AG04449 (cell line): ENCODE data around the gene TIMM10.
A peak's percentile ranks its signal among the peaks of the same experiment; 100 is the strongest.

Experiments
- CTCF ChIA-PET: fragments of 350-600 bp; formaldehyde crosslinking; extraction: SDS; loops from one replicate; lab custom pipeline; 2021; ENCODE audit warnings: antibody characterized with exemption; lab: Yijun Ruan, JAX
- POLR2A ChIA-PET: fragments of 400-600, 350-600 bp; formaldehyde crosslinking; extraction: SDS; loops from one replicate; lab custom pipeline; 2020; ENCODE audit warnings: antibody characterized with exemption, inconsistent platforms; lab: Yijun Ruan, JAX
- DNase-seq: peaks from one replicate; pipeline ENCODE4 v3.0.0-alpha.2; 2010; ENCODE audit warnings: low read depth, low spot score
- H3K4me3 ChIP-seq: 2 replicates; pipeline ENCODE4 v1.5.1; 2011; ENCODE audit warnings: low read depth, mild to moderate bottlenecking, control low read depth, low read length
- TF ChIP-seq, protein P1 (sequence below): IDR thresholded peaks from one replicate; pipeline ENCODE4 v1.5.1; 2011; ENCODE audit warnings: mild to moderate bottlenecking, moderate library complexity, low read length, control low read depth, inconsistent platforms; ENCODE audit not compliant: insufficient read depth; ENCODE audit errors: missing control alignments

Gene TIMM10

GRCh38 chr11:57523419-57523818, 7.1 kb downstream of the TIMM10 start:
- POLR2A ChIA-PET, result no interaction called here
- no peak overlapping the region for H3K4me3 ChIP-seq
- DNase-seq, result no peak
- CTCF ChIA-PET, result interaction anchor here (0.5 to 18.1 kb wide), 8 partner anchors 9 to 185 kb away, joined by 3 to 421 read pairs (median 34); partner anchors contain the start of genes P2RX3, RTN4RL2 and SLC43A1
- TF ChIP-seq, protein P1, sequence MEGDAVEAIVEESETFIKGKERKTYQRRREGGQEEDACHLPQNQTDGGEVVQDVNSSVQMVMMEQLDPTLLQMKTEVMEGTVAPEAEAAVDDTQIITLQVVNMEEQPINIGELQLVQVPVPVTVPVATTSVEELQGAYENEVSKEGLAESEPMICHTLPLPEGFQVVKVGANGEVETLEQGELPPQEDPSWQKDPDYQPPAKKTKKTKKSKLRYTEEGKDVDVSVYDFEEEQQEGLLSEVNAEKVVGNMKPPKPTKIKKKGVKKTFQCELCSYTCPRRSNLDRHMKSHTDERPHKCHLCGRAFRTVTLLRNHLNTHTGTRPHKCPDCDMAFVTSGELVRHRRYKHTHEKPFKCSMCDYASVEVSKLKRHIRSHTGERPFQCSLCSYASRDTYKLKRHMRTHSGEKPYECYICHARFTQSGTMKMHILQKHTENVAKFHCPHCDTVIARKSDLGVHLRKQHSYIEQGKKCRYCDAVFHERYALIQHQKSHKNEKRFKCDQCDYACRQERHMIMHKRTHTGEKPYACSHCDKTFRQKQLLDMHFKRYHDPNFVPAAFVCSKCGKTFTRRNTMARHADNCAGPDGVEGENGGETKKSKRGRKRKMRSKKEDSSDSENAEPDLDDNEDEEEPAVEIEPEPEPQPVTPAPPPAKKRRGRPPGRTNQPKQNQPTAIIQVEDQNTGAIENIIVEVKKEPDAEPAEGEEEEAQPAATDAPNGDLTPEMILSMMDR, result no peak

DNA sequence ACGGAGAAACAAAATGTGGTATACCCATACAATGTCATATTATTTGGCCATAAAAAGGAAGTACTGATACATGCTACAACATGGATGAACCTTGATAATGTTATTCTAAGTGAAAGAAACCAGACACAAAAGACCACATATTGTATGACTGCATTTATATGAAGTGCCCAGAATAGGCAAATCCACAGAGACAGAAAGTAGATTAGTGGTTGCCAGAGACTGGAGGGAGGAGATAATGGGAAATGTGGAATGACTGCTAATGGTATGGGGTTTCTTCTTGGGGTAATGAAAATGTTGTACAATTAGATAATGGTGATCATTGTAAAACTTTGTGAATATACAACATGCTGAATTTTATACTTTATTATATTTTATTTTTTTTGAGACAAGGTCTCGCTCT, 9.4 kb downstream of the TIMM10 start:
- TF ChIP-seq, protein P1, result no peak
- ChIA-PET POLR2A (interaction anchor here (0.7 kb wide), 1 partner anchor 28 kb away, joined by 4 read pairs; no protein-coding TSS in a partner anchor), CTCF (interaction anchor here (1.0 to 18.1 kb wide), 5 partner anchors 8 to 64 kb away, joined by 3 to 421 read pairs (median 8); no protein-coding TSS in a partner anchor)
- no peak for DNase-seq
- no peak overlapping the region for H3K4me3 ChIP-seq

DNA sequence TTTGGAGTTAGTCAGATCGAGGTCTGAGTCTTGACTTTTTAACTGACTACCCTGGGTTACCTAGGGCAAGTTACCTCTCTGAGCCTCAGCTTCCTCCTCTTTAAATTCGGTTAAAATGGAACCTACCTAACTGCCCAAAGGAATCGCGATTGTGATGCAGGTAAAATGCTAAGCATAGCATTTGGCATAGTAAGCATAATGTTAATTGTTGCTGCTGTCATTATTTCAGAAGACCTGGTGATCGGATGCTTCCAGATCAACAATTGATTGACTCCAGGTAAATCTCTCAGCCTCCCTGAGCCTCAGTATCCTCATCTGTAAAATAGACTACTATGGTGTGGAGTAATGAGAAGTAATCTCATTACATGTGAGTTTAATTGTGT, 14.5 kb downstream of the TIMM10 start:
- H3K4me3 ChIP-seq, result peak overlapping the region; percentile 85
- no peak for DNase-seq
- ChIA-PET POLR2A (interaction anchor here (0.7 to 2.5 kb wide), 5 partner anchors 9 to 124 kb away, joined by 4 to 5 read pairs (median 4); no protein-coding TSS in a partner anchor), CTCF (interaction anchor here (1.3 to 18.1 kb wide), 13 partner anchors 8 to 170 kb away, joined by 3 to 421 read pairs (median 9); partner anchors contain the start of genes RTN4RL2, TIMM10 and UBE2L6)
- TF ChIP-seq, protein P1, result no peak

DNA sequence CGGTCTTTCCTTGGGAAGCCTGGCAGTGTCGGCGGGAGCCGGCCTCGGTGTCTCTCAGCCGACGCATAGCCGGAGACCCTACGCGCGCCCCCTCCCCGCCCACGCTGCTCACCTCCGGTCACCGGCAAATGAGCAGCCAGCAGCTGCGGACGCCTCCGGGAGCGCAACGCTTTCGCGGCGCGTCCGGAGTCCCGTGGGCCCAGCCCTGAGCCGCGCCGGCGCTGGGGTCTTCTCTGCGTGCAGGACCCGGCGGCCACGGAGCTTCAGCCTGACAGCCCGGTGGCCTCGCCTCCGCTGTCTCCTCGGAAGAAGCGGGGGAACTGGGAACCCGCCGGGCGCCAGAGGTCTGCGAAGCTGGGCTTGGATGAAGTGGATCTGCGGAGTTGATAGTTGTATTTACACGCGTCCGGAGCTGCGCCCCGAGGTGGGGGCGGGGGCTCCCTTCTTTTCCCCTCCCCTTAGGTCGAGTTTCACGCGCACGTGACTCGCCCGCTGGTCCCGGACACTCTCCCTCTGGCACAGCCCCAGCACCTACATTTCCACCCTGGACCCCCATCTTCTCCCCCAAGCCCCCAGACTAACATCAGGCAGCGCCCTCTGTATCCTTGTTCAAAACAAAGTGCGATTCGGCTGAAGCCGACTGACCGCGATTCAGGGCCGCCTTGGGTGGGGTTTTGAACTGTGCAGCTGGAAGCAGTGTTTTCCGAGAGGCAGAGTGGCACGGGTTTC, 15.1 kb downstream of the TIMM10 start, which contains the start of gene SLC43A1:
TSS of gene SLC43A1 (minus strand) at position 371 of the 729 bp plus-strand sequence. CDS start 1,591 bp downstream, outside the sequence.
- DNase-seq, result no peak
- CTCF ChIA-PET, result interaction anchor here (1.0 to 18.1 kb wide), 14 partner anchors 9 to 170 kb away, joined by 3 to 421 read pairs (median 8); partner anchors contain the start of genes RTN4RL2, TIMM10 and UBE2L6
- POLR2A ChIA-PET, result interaction anchor here (0.7 to 2.5 kb wide), 5 partner anchors 10 to 124 kb away, joined by 4 to 5 read pairs (median 4); no protein-coding TSS in a partner anchor
- H3K4me3 ChIP-seq, result peak within 1 kb of the TSS; percentile 85
- TF ChIP-seq, protein P1, result peak; percentile 0

GRCh38 chr11:57514538-57515331, 15.8 kb downstream of the TIMM10 start:
- TF ChIP-seq, protein P1, result no peak
- H3K4me3 ChIP-seq, result peak overlapping the region; percentile 85
- POLR2A ChIA-PET, result interaction anchor here (0.6 to 2.5 kb wide), 5 partner anchors 11 to 169 kb away, joined by 3 to 5 read pairs (median 4); no protein-coding TSS in a partner anchor
- CTCF ChIA-PET, result interaction anchor here (1.0 to 18.1 kb wide), 14 partner anchors 10 to 169 kb away, joined by 3 to 421 read pairs (median 8); partner anchors contain the start of genes RTN4RL2, TIMM10 and UBE2L6
- DNase-seq, result no peak
